A549 (cell line): Measurements from ENCODE around the gene PDS5B. TPM values are rescaled to one million over a fixed set of nuclear protein-coding genes. Genes with fewer than 3 reads are reported as not detected.
"Not testable (repeated sequence)": the region's sequence is repeated elsewhere in the genome, so short reads cannot be mapped to it uniquely, and the experiment has no call there.

Source experiments
- ATAC-seq, 2 experiments: fragments of 200-7000 bp in 1 of 2; fragments of >200 bp in 1 of 2; cut with Nextera tagmentation in 1 of 2; cut with Tn5 transposase in 1 of 2; 3 replicates each; pipeline versions ENCODE4 v1.8.0 to v1.9.1; 2018 to 2020; ENCODE audit warnings: mild to moderate bottlenecking in 1 of 2, moderate library complexity in 1 of 2
- CTCF ChIA-PET: fragments of 300-600 bp; sonication (Branson Sonifier 250); formaldehyde crosslinking; extraction: SDS; loops from one replicate; lab custom pipeline; 2021; ENCODE audit warnings: antibody characterized with exemption, inconsistent platforms; lab: Yijun Ruan, JAX
- POLR2A ChIA-PET: fragments of 350-600 bp; formaldehyde crosslinking; extraction: SDS; loops from one replicate; lab custom pipeline; 2021; ENCODE audit warnings: antibody characterized with exemption, inconsistent platforms; lab: Yijun Ruan, JAX
- DNase-seq, 2 experiments: peaks; one replicate each; pipeline versions ENCODE4 v3.0.0 to v3.0.0-alpha.2; 2011 to 2016; ENCODE audit warnings: low read depth in 1 of 2, low spot score in 1 of 2
- FAIRE-seq: peaks from 2 replicates; lab custom pipeline; 2011; peaks lifted over from hg19 to GRCh38; lab: Jason Lieb, UNC
- H3K27ac ChIP-seq, 2 experiments: fragments of >200 bp; sonication (Bioruptor Twin); formaldehyde crosslinking; 3 replicates each; pipeline ENCODE4 v1.5.1; 2016 to 2017
- H3K4me1 ChIP-seq: fragments of >200 bp; sonication (Bioruptor Twin); formaldehyde crosslinking; 3 replicates; pipeline ENCODE4 v1.6.1; 2016
- H3K4me2 ChIP-seq: fragments of >200 bp; sonication (Bioruptor Twin); formaldehyde crosslinking; 3 replicates; pipeline ENCODE4 v1.6.1; 2016
- H3K4me3 ChIP-seq: fragments of >200 bp; sonication (Bioruptor Twin); formaldehyde crosslinking; 3 replicates; pipeline ENCODE4 v1.5.1; 2016
- H3K9me3 ChIP-seq: fragments of >200 bp; sonication (Bioruptor Twin); formaldehyde crosslinking; 3 replicates; pipeline ENCODE4 v1.6.1; 2016
- JUN ChIP-seq, 2 experiments: fragments of >200 bp; sonication (Bioruptor Twin); formaldehyde crosslinking; IDR thresholded peaks; 2 replicates in 1 of 2; 3 replicates in 1 of 2; pipeline ENCODE4 v1.6.1; 2016 to 2017
- WGBS: methylation state at CpG from one replicate; pipeline ENCODE4 v1.1.6; 2017; ENCODE audit errors: missing lambda C conversion rate; 5-methylcytosine and 5-hydroxymethylcytosine counted together
- polyA plus RNA-seq, 4 experiments: library from polyadenylated mRNA; depleted of rRNA in 3 of 4; stranded (reverse); fragments of >200 nt; fragmentation: RNase III in 1 of 4; extraction: RNeasy Plus Mini Kit Qiagen cat#74134 plus additional on column Dnase treatment in 1 of 4; gene quantifications; 2 replicates in 3 of 4; 3 replicates in 1 of 4; pipeline ENCODE4 v1.2.3, GENCODE V29; 2011 to 2017
- small RNA-seq, 6 experiments: library from RNA; depleted of rRNA; stranded (forward); fragments of <200 nt; gene quantifications; one replicate each; pipeline ENCODE3, GENCODE V24; 2012

PDS5B gene
- polyA plus RNA-seq, 2 of the 4 experiments (the other 2 are of a cell fraction): 10.6 to 16.0 TPM

DNA sequence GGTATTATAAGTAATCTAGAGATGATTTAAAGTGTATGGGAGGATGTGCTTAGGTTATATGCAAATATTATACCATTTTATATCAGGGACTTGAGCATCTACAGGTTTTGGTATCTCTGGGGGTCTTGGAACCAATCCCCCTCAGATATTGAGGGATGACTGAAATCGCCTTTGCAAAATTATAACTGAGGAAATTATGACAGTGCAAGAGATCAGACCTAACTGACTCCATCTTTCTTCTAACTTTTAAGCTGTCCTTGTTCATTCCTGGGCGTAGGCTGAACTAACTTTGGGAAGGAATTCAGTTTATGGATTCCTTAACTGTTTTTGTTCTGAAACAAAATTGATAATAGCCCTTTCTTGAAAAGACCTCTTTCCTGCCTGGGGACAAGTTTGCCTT is 239.2 kb downstream of the PDS5B start (continued):
- TF ChIP-seq JUN (IDR thresholded peaks at IDR 0.05): no peak
- TF ChIP-seq, all 56 proteins: peak for 0

DNA sequence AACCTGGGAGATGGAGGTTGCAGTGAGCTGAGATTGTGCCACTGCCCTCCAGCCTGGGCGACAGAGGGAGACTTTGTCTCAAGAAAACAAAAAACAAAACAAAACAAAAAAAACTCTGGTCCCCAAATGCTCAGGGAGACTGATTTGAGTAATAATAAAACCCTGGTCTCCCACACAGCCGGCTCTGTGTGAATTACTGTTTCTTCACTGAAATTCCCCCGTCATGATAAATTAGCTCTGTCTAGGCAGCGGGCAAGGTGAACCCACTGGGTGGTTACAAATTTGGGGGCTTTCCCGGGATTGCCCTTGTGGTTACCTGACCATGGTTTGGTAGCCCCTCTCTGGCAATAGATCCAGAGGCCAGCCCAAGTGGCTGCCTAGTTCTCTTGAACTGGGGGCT is 240.1 kb downstream of the PDS5B start:
- H3K4me1 ChIP-seq: peaks cover 34% of the 10 kb centered on the region
- H3K4me3 ChIP-seq, DNase-seq, CTCF ChIA-PET, H3K4me2 ChIP-seq, H3K9me3 ChIP-seq, POLR2A ChIA-PET, FAIRE-seq, ATAC-seq: not testable (repeated sequence)
- peak overlapping the region in 1 of 2 experiments; percentile 39; a peak in 1 of 6 replicates for H3K27ac ChIP-seq
- 89% methylated on average over 5 of the region's 5 CpGs for WGBS

Small RNA genes lying within 50 kb of the gene (small RNA-seq; reads per million reads assigned to genes)
- 0 reads per million in 6 experiments for gene RNY1P4

Other genes with a start within 250 kb of the PDS5B start
- gene N4BP2L1, start 158.3 kb upstream of the PDS5B start, polyA plus RNA-seq (2011; rRNA removed): 0.50 and 0.85 TPM in 2 replicates
- gene N4BP2L1, start 158.3 kb upstream of the PDS5B start, polyA plus RNA-seq (2017; fragmentation: RNase III; extraction: RNeasy Plus Mini Kit Qiagen cat#74134 plus additional on column Dnase treatment): 0.41 to 0.64 TPM (median 0.55 TPM) in 3 replicates
- 40.6 and 56.2 TPM in 2 replicates for gene N4BP2L2, start 47.7 kb upstream of the PDS5B start, polyA plus RNA-seq (2011; rRNA removed)
- 26.9 to 29.3 TPM (median 27.9 TPM) in 3 replicates for gene N4BP2L2, start 47.7 kb upstream of the PDS5B start, polyA plus RNA-seq (2017; fragmentation: RNase III; extraction: RNeasy Plus Mini Kit Qiagen cat#74134 plus additional on column Dnase treatment)